Stimulated activated CD4-positive, alpha-beta T cell treated with anti-CD3 and anti-CD28 coated beads, Interleukin-12 subunit alpha, Interleukin-12 subunit beta, amount 100 ng/mL, for 4 hours (primary cell): ENCODE data around the gene CASQ2.
"Not testable (repeated sequence)": the region's sequence is repeated elsewhere in the genome, so short reads cannot be mapped to it uniquely, and the experiment has no call there.

ENCODE experiments used
- DNase-seq: peaks from one replicate; pipeline ENCODE4 v3.0.0-alpha.2; 2020

CASQ2 gene

GRCh38 chr1:115779075-115779474, 10.6 kb upstream of the CASQ2 start:
- DNase-seq = not testable (repeated sequence)

GRCh38 chr1:115771847-115772457, 3.4 kb upstream of the CASQ2 start:
- DNase-seq = no peak

GRCh38 chr1:115771094-115771846, 2.8 kb upstream of the CASQ2 start:
- DNase-seq = no peak

- no peak for DNase-seq
Observed at GRCh38 chr1:115767403-115767802, 1.1 kb downstream of the CASQ2 start.

- DNase-seq = no peak
Observed at GRCh38 chr1:115765091-115765490, 3.4 kb downstream of the CASQ2 start.

GRCh38 chr1:115764541-115764940, 4.0 kb downstream of the CASQ2 start:
- DNase-seq = no peak

- DNase-seq = no peak
Observed at GRCh38 chr1:115762779-115763178, 5.7 kb downstream of the CASQ2 start.

- no peak for DNase-seq
Observed at GRCh38 chr1:115761601-115762302, 6.8 kb downstream of the CASQ2 start.

- no peak for DNase-seq
Observed at GRCh38 chr1:115757856-115758255, 10.7 kb downstream of the CASQ2 start.

GRCh38 chr1:115757326-115757725, 11.2 kb downstream of the CASQ2 start:
- DNase-seq = no peak

GRCh38 chr1:115755456-115756370, 12.8 kb downstream of the CASQ2 start:
- no peak for DNase-seq

- no peak for DNase-seq
Observed at GRCh38 chr1:115753830-115754229, 14.7 kb downstream of the CASQ2 start.

GRCh38 chr1:115753361-115753760, 15.2 kb downstream of the CASQ2 start:
- DNase-seq = no peak

GRCh38 chr1:115748401-115749150, 19.9 kb downstream of the CASQ2 start:
- DNase-seq = no peak

GRCh38 chr1:115746021-115746690, 22.4 kb downstream of the CASQ2 start:
- no peak for DNase-seq

GRCh38 chr1:115744646-115745275, 23.8 kb downstream of the CASQ2 start:
- DNase-seq = no peak

GRCh38 chr1:115740811-115741210, 27.7 kb downstream of the CASQ2 start:
- DNase-seq = no peak

- no peak for DNase-seq
Observed at GRCh38 chr1:115732316-115732715, 36.2 kb downstream of the CASQ2 start.

- DNase-seq = no peak
Observed at GRCh38 chr1:115729756-115730155, 38.8 kb downstream of the CASQ2 start.

GRCh38 chr1:115728341-115728740, 40.2 kb downstream of the CASQ2 start:
- DNase-seq = no peak

GRCh38 chr1:115727706-115728249, 40.7 kb downstream of the CASQ2 start:
- DNase-seq = no peak
